Measurements from ENCODE around the gene ARIH1. TPM values are rescaled to one million over a fixed set of nuclear protein-coding genes. Genes with fewer than 3 reads are reported as not detected.
"Not testable (repeated sequence)": the region's sequence is repeated elsewhere in the genome, so short reads cannot be mapped to it uniquely, and the experiment has no call there.

Gene ARIH1
- total RNA-seq, 2 experiments from 2014 or later, result 133 to 138 TPM

- H3K27me3 Mint-ChIP-seq, result no peaks in the 10 kb centered on the region
- H3K4me3 Mint-ChIP-seq, result no peak overlapping the region
- H3K27ac Mint-ChIP-seq, result no peak overlapping the region
- POLR2A ChIA-PET, result no interaction called here
- DNase-seq, result no peak
- no peaks in the 10 kb centered on the region for H3K9me3 Mint-ChIP-seq
- CTCF ChIA-PET, result no interaction called here
- H3K36me3 Mint-ChIP-seq (ENCODE audit: low read depth), result peaks cover 5% of the 10 kb centered on the region
- no peaks in the 10 kb centered on the region for H3K4me1 Mint-ChIP-seq
Observed at GRCh38 chr15:72592097-72592496, 118.0 kb downstream of the ARIH1 start.

- Mint-ChIP-seq H3K27me3 (no peaks in the 10 kb centered on the region), H3K4me1 (no peaks in the 10 kb centered on the region), H3K4me3 (no peak overlapping the region), H3K36me3 (ENCODE audit: low read depth) (peaks cover under 1% of the 10 kb centered on the region), H3K9me3 (no peaks in the 10 kb centered on the region), H3K27ac (no peak overlapping the region)
- CTCF ChIA-PET, result no interaction called here
- DNase-seq, result no peak
- POLR2A ChIA-PET, result no interaction called here
Observed at GRCh38 chr15:72592676-72593075, 118.5 kb downstream of the ARIH1 start.

- Mint-ChIP-seq H3K36me3 (ENCODE audit: low read depth) (no peaks in the 10 kb centered on the region), H3K9me3 (no peaks in the 10 kb centered on the region), H3K4me3 (no peak overlapping the region), H3K4me1 (no peaks in the 10 kb centered on the region), H3K27ac (no peak overlapping the region), H3K27me3 (no peaks in the 10 kb centered on the region)
- ChIA-PET CTCF (no interaction called here), POLR2A (interaction anchor here (0.7 kb wide), 1 partner anchor 28 kb away, joined by 4 read pairs; no protein-coding TSS in a partner anchor)
- DNase-seq, result no peak
Observed at GRCh38 chr15:72593838-72594237, 119.7 kb downstream of the ARIH1 start.

GRCh38 chr15:72599855-72600464 is 125.8 kb downstream of the ARIH1 start:
- ChIA-PET CTCF (interaction anchor here (0.6 to 2.4 kb wide), 24 partner anchors 10 to 482 kb away, joined by 3 to 17 read pairs (median 4); no protein-coding TSS in a partner anchor), POLR2A (no interaction called here)
- H3K36me3 Mint-ChIP-seq (ENCODE audit: low read depth), result no peaks in the 10 kb centered on the region
- DNase-seq, result peak; percentile 26
- H3K9me3 Mint-ChIP-seq, result no peaks in the 10 kb centered on the region
- no peaks in the 10 kb centered on the region for H3K27me3 Mint-ChIP-seq
- no peak overlapping the region for H3K27ac Mint-ChIP-seq
- no peaks in the 10 kb centered on the region for H3K4me1 Mint-ChIP-seq
- no peak overlapping the region for H3K4me3 Mint-ChIP-seq

- CTCF ChIA-PET, result no interaction called here
- Mint-ChIP-seq H3K9me3 (no peaks in the 10 kb centered on the region), H3K4me3 (no peak overlapping the region), H3K36me3 (ENCODE audit: low read depth) (no peaks in the 10 kb centered on the region), H3K27me3 (no peaks in the 10 kb centered on the region), H3K27ac (no peak overlapping the region), H3K4me1 (no peaks in the 10 kb centered on the region)
- POLR2A ChIA-PET, result no interaction called here
- no peak for DNase-seq
Observed at GRCh38 chr15:72604794-72605193, 130.7 kb downstream of the ARIH1 start.

- H3K4me3 Mint-ChIP-seq; H3K9me3 Mint-ChIP-seq; H3K27ac Mint-ChIP-seq; H3K4me1 Mint-ChIP-seq; DNase-seq; CTCF ChIA-PET; H3K36me3 Mint-ChIP-seq (ENCODE audit: low read depth); H3K27me3 Mint-ChIP-seq: not testable (repeated sequence)
- POLR2A ChIA-PET, result interaction anchor here (0.6 kb wide), 1 partner anchor 563 kb away, joined by 3 read pairs; no protein-coding TSS in a partner anchor
Observed at GRCh38 chr15:72608084-72608483, 134.0 kb downstream of the ARIH1 start.

GRCh38 chr15:72609862-72610261 is 135.7 kb downstream of the ARIH1 start:
- no peaks in the 10 kb centered on the region for H3K36me3 Mint-ChIP-seq (ENCODE audit: low read depth)
- no peak for DNase-seq
- H3K4me1 Mint-ChIP-seq, result no peaks in the 10 kb centered on the region
- no peak overlapping the region for H3K4me3 Mint-ChIP-seq
- H3K27me3 Mint-ChIP-seq, result no peaks in the 10 kb centered on the region
- ChIA-PET POLR2A (no interaction called here), CTCF (interaction anchor here (1.0 kb wide), 1 partner anchor 10 kb away, joined by 4 read pairs; no protein-coding TSS in a partner anchor)
- no peak overlapping the region for H3K27ac Mint-ChIP-seq
- no peaks in the 10 kb centered on the region for H3K9me3 Mint-ChIP-seq

GRCh38 chr15:72612324-72612723 is 138.2 kb downstream of the ARIH1 start:
- POLR2A ChIA-PET; H3K9me3 Mint-ChIP-seq; H3K27me3 Mint-ChIP-seq; H3K4me1 Mint-ChIP-seq; H3K36me3 Mint-ChIP-seq (ENCODE audit: low read depth); DNase-seq; H3K27ac Mint-ChIP-seq; H3K4me3 Mint-ChIP-seq: not testable (repeated sequence)
- CTCF ChIA-PET, result interaction anchor here (0.6 kb wide), 1 partner anchor 674 kb away, joined by 3 read pairs; no protein-coding TSS in a partner anchor

GRCh38 chr15:72614810-72615532 is 140.8 kb downstream of the ARIH1 start:
- ChIA-PET POLR2A (no interaction called here), CTCF (no interaction called here)
- Mint-ChIP-seq H3K4me1 (no peaks in the 10 kb centered on the region), H3K36me3 (ENCODE audit: low read depth) (no peaks in the 10 kb centered on the region), H3K27me3 (no peaks in the 10 kb centered on the region), H3K9me3 (no peaks in the 10 kb centered on the region), H3K4me3 (no peak overlapping the region), H3K27ac (no peak overlapping the region)
- no peak for DNase-seq

GRCh38 chr15:72615533-72616233 is 141.6 kb downstream of the ARIH1 start:
- H3K36me3 Mint-ChIP-seq (ENCODE audit: low read depth); POLR2A ChIA-PET; H3K4me1 Mint-ChIP-seq; H3K27ac Mint-ChIP-seq; H3K9me3 Mint-ChIP-seq; H3K4me3 Mint-ChIP-seq; H3K27me3 Mint-ChIP-seq: not testable (repeated sequence)
- CTCF ChIA-PET, result interaction anchor here (2.1 kb wide), 1 partner anchor 16 kb away, joined by 7 read pairs; no protein-coding TSS in a partner anchor
- peak; percentile 20 for DNase-seq

- H3K27ac Mint-ChIP-seq, result no peak overlapping the region
Observed at GRCh38 chr15:72616491-72617210, 142.5 kb downstream of the ARIH1 start.

GRCh38 chr15:72623854-72624253 is 149.7 kb downstream of the ARIH1 start:
- DNase-seq; POLR2A ChIA-PET; H3K4me3 Mint-ChIP-seq; H3K4me1 Mint-ChIP-seq; H3K27ac Mint-ChIP-seq; H3K36me3 Mint-ChIP-seq (ENCODE audit: low read depth); H3K27me3 Mint-ChIP-seq; CTCF ChIA-PET; H3K9me3 Mint-ChIP-seq: not testable (repeated sequence)

More at GRCh38 chr15:72616491-72617210, 142.5 kb downstream of the ARIH1 start:
- H3K9me3 Mint-ChIP-seq, result no peaks in the 10 kb centered on the region
- no peaks in the 10 kb centered on the region for H3K27me3 Mint-ChIP-seq
- POLR2A ChIA-PET, result no interaction called here
- CTCF ChIA-PET, result interaction anchor here (2.1 kb wide), 1 partner anchor 17 kb away, joined by 7 read pairs; no protein-coding TSS in a partner anchor
- H3K36me3 Mint-ChIP-seq (ENCODE audit: low read depth), result no peaks in the 10 kb centered on the region
- H3K4me3 Mint-ChIP-seq, result no peak overlapping the region
- DNase-seq, result no peak
- no peaks in the 10 kb centered on the region for H3K4me1 Mint-ChIP-seq

- H3K4me3 Mint-ChIP-seq; POLR2A ChIA-PET; H3K4me1 Mint-ChIP-seq; H3K36me3 Mint-ChIP-seq (ENCODE audit: low read depth); DNase-seq; H3K27me3 Mint-ChIP-seq; H3K27ac Mint-ChIP-seq; H3K9me3 Mint-ChIP-seq: not testable (repeated sequence)
- CTCF ChIA-PET, result interaction anchor here (0.6 to 0.7 kb wide), 2 partner anchors 26 to 342 kb away, joined by 3 to 5 read pairs; no protein-coding TSS in a partner anchor
Observed at GRCh38 chr15:72626153-72626552, 152.0 kb downstream of the ARIH1 start.
